ENCODE data around the gene ANKRD13B.

Gene ANKRD13B

GRCh38 chr17:29583324-29584248 is 9.3 kb upstream of the ANKRD13B start:
- no peak for DNase-seq

- DNase-seq: no peak
Measured at GRCh38 chr17:29584452-29585079, 8.4 kb upstream of the ANKRD13B start.

GRCh38 chr17:29585080-29585751 is 7.7 kb upstream of the ANKRD13B start:
- no peak for DNase-seq

- no peak for DNase-seq
Measured at GRCh38 chr17:29586676-29587469, 6.1 kb upstream of the ANKRD13B start.

- no peak for DNase-seq
Measured at GRCh38 chr17:29587591-29587990, 5.3 kb upstream of the ANKRD13B start.

GRCh38 chr17:29588017-29588561 is 4.8 kb upstream of the ANKRD13B start:
- DNase-seq: no peak

DNA sequence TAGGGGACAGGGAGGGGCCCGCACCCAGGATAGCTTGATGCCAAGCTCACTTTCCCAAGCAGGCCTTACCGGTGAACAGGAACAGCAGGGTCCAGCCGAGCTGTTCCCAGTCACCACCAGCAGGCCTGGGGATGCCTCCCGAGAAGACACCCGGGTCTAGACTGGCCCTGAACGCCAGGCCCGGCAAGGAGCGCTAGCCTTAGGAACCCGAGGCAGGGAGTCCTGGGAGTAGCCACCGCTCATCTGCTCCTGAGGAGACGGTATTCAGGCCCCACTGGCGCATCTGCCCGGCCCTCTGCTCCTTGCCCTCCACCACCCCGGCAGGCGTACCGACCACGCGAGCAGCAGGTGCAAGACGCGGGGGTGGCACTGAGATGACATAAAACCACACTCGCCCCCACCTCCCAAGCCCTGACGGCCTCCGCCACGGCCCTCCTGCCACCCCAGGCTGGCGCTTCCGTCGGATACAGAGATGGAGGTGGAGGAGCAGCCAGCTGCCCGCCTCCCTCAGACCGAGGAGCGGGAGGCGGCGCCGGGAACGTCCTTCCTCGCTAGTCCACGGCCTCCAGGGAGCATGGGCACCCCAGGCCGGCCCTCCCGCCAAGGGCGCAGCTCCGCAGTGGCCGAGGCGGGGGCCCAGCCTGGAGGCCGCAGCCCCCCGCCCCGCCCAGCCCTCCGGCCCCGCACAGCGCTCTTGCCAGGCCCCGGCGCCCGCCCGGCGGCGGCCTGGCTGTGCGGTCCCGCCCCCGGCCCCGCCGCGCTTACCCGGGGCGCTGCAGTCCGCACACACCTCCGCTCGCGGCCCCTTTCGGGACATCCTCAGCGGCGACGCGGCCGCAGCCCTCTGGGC is 4.1 kb upstream of the ANKRD13B start:
- peak; percentile 45 for DNase-seq

GRCh38 chr17:29589524-29590410 is 3.2 kb upstream of the ANKRD13B start, which contains the start of gene GIT1:
Gene GIT1 (minus strand): TSS chr17:29589648. CDS start chr17:29589378, 270 bp downstream.
- DNase-seq: peak; percentile 83

- DNase-seq: no peak
Measured at GRCh38 chr17:29590411-29591145, 2.4 kb upstream of the ANKRD13B start.

DNA sequence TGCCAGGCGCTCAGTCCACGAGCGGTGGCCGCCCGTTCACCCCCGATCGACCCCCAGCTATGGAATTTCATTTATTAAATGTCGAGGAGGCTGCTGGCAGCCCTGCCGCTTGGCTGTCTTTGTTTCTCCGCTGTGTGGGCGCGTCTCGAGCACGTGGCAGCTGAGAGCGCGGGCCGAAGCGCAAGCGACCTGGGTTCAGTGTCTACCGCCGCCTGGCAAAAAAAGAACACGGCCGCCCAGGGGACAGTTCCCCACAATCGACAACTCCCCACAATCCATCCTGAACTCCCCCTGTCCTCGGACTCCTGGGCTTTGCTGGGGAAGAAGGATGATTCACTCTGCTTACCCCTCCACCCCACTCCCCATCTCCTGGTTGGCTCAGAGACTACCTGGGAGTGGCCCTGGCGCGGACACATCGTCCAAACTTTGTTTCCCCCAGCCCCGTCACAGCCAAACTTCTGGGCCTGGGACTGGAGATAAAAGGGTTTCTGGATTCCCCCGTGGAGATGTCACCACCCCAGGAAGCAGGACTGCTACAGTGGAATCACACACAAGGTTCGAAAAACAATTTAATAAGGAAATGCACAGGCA is 1.7 kb upstream of the ANKRD13B start:
- peak; percentile 57 for DNase-seq

DNA sequence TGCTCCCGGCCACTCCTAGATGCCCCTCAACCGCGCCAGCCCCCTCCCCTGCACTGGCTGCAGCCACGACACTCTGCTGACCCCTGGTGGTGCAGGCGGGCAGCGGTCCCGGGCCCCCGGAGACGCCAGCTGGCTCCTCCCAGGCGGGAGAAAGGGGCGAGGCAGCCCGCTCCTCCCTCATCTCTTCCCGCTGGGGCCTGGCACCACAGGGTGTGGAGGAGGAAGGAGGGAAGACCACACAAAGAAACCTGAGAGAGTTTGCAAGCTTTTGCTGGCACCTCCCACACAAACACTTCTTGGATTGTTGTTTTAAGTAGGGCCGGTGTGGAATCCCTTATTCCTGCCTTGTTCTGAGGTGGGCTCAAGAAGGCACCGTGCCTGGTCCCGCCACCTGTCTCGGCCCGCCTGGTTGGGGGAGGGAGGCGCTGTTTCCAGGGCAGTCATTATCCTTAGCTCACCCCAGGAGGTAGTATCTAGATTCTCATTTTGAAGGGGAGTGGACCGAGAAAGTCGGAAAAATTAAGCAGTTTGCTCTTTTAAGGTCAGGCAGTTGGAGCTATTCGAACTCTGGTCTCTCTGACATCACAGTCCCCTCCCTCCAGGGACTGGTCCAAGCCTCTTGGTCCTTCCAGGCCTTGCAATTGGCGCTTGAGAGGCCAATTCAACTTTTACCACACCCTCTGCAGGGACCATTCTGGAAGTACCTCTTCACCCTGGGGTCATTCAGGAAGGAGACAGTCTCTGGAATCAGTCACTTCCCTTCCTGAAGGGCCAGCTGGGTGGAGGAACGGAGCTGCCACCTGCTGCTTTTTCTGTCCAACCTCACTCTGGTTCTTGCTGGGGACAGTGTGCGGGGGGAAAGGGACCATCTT is 959 bp upstream of the ANKRD13B start:
- DNase-seq: peak; percentile 83

- no peak for DNase-seq
Measured at GRCh38 chr17:29593591-29594518, 923 bp downstream of the ANKRD13B start.

DNA sequence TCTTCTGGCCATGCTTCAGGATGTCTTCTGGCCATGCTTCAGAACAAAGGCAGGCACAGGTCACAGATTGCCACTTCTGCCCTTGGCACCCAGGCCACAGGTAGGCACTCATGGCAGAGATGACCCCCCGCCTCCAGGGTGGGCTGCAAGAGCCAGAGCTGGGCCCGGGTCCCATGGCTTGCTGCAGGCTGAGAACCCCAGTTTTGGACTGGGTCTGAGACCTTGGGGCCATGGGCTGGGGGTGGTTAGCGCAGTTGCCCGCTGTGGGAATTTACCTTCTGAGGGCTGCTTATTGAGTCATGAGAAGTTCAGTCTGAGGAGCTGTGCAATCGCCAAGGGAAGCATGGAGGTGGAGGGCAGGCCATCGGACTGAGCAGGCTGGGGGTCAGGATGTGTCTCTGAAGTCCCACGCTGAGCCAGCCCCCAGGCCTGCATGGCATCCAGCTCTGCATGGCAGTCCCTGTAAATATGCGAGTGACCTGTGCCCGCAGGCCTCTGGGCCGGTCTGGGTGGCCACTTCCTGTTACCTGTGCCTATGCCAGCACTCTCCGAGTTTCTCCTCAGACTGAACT is 1.7 kb downstream of the ANKRD13B start:
- DNase-seq: no peak

DNA sequence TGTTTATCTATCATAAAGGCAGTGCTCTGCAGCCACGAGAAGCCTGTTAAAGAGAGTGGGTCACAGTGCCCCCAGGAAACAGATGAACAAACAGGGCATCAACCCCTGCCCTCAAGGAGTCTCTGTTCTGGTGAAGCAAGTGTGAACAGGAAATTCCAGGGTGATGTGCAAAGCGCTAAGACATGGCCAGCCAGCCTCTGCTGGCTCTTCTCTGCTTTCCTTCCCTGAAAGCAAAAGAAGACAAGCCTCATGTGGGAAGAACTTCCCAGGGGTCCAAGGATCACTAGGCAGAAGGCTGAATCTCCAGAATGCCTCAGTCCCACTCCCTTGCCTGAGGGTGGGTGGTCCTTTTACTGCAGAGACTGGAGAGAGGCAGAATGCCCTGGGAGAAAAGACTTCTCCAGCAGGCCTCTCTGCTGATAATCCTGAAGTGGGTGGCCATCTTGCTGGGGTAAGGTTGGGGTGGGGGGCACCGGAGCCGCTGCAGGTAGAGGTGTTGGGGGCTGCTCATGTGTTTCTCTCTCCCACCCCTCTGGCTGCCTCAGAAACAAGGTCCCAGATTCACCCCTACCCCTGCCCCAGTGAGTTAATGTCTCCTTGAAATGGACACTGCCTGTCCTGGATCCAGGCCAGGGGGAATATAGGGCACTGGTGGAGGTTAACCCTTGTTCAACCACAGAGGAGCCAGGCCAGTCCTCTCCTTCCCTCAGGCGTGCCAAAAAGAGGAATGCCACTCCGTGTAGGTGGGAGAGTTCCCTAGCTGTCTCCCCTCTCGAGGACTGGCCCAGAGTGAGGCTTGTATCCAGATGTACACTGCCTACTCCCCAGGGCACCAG is 2.4 kb downstream of the ANKRD13B start:
- no peak for DNase-seq

DNA sequence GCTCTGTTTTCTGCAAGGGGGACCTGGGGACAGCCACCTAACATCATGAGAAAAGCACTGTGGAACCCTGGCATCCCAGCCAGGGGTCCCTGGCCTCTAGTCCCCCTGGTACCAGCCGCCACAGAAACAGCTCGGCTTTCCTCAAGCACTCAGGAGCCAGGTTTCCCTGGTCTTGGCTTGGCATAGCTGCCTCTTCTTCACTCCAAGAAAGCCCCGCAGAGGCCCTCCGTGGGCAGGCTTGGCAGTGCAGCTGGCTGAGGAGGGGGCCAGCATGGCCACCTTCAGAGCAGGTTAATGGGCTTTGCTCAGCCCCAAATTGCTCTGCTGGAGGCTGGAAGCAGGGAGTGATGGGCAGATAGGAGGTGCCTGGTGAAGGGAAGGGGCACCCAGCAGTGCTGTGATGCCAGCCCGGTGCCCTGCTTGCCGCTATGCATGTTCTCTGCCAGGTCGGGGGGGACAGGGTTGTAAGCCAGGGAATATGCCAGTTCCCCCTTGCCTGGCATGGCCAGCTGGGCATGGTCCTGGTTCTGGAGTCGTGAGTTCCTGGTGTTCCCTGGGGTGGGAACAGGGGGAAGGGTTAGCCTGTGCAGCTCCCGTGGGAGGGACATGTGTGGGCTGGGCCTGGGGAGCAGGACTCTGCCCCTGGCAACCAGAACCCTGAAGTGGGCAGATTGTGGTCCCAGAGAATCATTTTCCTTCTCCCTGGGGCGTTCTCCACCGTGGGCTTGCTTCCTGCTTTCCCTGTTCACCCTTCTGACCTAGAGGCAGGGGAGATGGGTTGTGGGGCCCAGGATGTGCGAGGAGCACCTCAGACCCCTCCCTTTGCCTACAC is 3.2 kb downstream of the ANKRD13B start:
- no peak for DNase-seq

Measured in stimulated activated CD4-positive, alpha-beta T cell treated with anti-CD3 and anti-CD28 coated beads, Interleukin-1b, Interleukin-23, amount 100 ng/mL, for 48 hours (primary cell).